Progenitor cell of endocrine pancreas (in vitro differentiated cells): Measurements from ENCODE around the gene ACOT12. TPM values are rescaled to one million over a fixed set of nuclear protein-coding genes. Genes with fewer than 3 reads are reported as not detected.
"Not testable (repeated sequence)": the region's sequence is repeated elsewhere in the genome, so short reads cannot be mapped to it uniquely, and the experiment has no call there.

Source experiments
- DNase-seq: peaks from one replicate; pipeline ENCODE4 v3.0.0; 2021; ENCODE audit warnings: low spot score; ENCODE audit not compliant: unreplicated experiment
- H3K27ac Mint-ChIP-seq: 2 replicates; pipeline ENCODE4 v1.8.0; 2021; ENCODE audit warnings: mild to moderate bottlenecking, moderate library complexity, mixed read lengths
- H3K27me3 Mint-ChIP-seq: 2 replicates; pipeline ENCODE4 v1.8.0; 2021; ENCODE audit warnings: mixed read lengths
- H3K36me3 Mint-ChIP-seq: 2 replicates; pipeline ENCODE4 v1.8.0; 2022; ENCODE audit warnings: mixed read lengths; ENCODE audit not compliant: insufficient read depth
- H3K4me1 Mint-ChIP-seq: 2 replicates; pipeline ENCODE4 v1.8.0; 2021; ENCODE audit warnings: low read depth, mixed read lengths
- H3K4me3 Mint-ChIP-seq: 2 replicates; pipeline ENCODE4 v1.8.0; 2021; ENCODE audit warnings: low read depth, mild to moderate bottlenecking, moderate library complexity, mixed read lengths
- H3K9me3 Mint-ChIP-seq: 2 replicates; pipeline ENCODE4 v1.8.0; 2021; ENCODE audit warnings: low read depth, mixed read lengths
- total RNA-seq: library from RNA; stranded (reverse); gene quantifications from 2 replicates; pipeline ENCODE4 v1.2.1, GENCODE V29; 2021
- TF ChIP-seq, protein P1 (sequence below): fragments of 200-600 bp; sonication (generic); IDR thresholded peaks from one replicate; pipeline ENCODE4 v1.5.0; 2021; ENCODE audit warnings: antibody characterized with exemption, mild to moderate bottlenecking; ENCODE audit not compliant: unreplicated experiment

Gene ACOT12
- total RNA-seq, 1 donor from 2014 or later, result not detected

GRCh38 chr5:81409361-81409760 lies 15.4 kb upstream of the ACOT12 start:
- peaks cover 23% of the 10 kb centered on the region for H3K4me1 Mint-ChIP-seq
- TF ChIP-seq, protein P1, sequence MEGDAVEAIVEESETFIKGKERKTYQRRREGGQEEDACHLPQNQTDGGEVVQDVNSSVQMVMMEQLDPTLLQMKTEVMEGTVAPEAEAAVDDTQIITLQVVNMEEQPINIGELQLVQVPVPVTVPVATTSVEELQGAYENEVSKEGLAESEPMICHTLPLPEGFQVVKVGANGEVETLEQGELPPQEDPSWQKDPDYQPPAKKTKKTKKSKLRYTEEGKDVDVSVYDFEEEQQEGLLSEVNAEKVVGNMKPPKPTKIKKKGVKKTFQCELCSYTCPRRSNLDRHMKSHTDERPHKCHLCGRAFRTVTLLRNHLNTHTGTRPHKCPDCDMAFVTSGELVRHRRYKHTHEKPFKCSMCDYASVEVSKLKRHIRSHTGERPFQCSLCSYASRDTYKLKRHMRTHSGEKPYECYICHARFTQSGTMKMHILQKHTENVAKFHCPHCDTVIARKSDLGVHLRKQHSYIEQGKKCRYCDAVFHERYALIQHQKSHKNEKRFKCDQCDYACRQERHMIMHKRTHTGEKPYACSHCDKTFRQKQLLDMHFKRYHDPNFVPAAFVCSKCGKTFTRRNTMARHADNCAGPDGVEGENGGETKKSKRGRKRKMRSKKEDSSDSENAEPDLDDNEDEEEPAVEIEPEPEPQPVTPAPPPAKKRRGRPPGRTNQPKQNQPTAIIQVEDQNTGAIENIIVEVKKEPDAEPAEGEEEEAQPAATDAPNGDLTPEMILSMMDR, result no peak

GRCh38 chr5:81408496-81408895 lies 14.6 kb upstream of the ACOT12 start:
- H3K36me3 Mint-ChIP-seq, result no peaks in the 10 kb centered on the region
- DNase-seq, result no peak
- no peaks in the 10 kb centered on the region for H3K9me3 Mint-ChIP-seq
- no peak overlapping the region for H3K4me3 Mint-ChIP-seq
- peaks cover 23% of the 10 kb centered on the region for H3K4me1 Mint-ChIP-seq
- TF ChIP-seq, protein P1, result no peak
- no peak overlapping the region for H3K27ac Mint-ChIP-seq
- no peaks in the 10 kb centered on the region for H3K27me3 Mint-ChIP-seq

More at GRCh38 chr5:81409361-81409760, 15.4 kb upstream of the ACOT12 start:
- no peaks in the 10 kb centered on the region for H3K9me3 Mint-ChIP-seq
- no peaks in the 10 kb centered on the region for H3K36me3 Mint-ChIP-seq
- no peak overlapping the region for H3K27ac Mint-ChIP-seq
- no peaks in the 10 kb centered on the region for H3K27me3 Mint-ChIP-seq
- DNase-seq, result no peak
- H3K4me3 Mint-ChIP-seq, result no peak overlapping the region

DNA sequence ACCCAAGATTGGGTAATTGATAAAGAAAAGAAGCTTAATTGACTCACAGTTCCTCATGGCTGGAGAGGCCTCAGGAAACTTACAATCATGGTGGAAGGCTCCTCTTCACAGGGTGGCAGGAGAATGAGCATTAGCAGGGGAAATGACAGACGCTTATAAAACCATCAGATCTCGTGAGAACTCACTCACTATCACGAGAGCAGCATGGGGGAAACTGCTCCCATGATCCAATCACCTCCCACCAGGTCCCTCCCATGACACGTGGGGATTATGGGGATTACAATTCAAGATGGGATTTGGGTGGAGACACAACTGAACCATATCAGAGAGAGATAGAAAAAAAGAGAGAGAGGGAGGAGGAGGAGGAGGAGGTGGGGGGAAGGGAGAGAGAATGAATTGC lies 13.9 kb upstream of the ACOT12 start:
- not testable (repeated sequence) for H3K9me3 Mint-ChIP-seq, H3K27ac Mint-ChIP-seq, DNase-seq, H3K27me3 Mint-ChIP-seq, H3K36me3 Mint-ChIP-seq, H3K4me3 Mint-ChIP-seq
- H3K4me1 Mint-ChIP-seq, result peaks cover 23% of the 10 kb centered on the region

GRCh38 chr5:81405126-81405891 lies 11.4 kb upstream of the ACOT12 start:
- Mint-ChIP-seq H3K27me3 (no peaks in the 10 kb centered on the region), H3K36me3 (no peaks in the 10 kb centered on the region), H3K9me3 (no peaks in the 10 kb centered on the region), H3K4me1 (peaks cover 23% of the 10 kb centered on the region), H3K27ac (no peak overlapping the region), H3K4me3 (no peak overlapping the region)
- TF ChIP-seq, protein P1, result no peak
- DNase-seq, result no peak

DNA sequence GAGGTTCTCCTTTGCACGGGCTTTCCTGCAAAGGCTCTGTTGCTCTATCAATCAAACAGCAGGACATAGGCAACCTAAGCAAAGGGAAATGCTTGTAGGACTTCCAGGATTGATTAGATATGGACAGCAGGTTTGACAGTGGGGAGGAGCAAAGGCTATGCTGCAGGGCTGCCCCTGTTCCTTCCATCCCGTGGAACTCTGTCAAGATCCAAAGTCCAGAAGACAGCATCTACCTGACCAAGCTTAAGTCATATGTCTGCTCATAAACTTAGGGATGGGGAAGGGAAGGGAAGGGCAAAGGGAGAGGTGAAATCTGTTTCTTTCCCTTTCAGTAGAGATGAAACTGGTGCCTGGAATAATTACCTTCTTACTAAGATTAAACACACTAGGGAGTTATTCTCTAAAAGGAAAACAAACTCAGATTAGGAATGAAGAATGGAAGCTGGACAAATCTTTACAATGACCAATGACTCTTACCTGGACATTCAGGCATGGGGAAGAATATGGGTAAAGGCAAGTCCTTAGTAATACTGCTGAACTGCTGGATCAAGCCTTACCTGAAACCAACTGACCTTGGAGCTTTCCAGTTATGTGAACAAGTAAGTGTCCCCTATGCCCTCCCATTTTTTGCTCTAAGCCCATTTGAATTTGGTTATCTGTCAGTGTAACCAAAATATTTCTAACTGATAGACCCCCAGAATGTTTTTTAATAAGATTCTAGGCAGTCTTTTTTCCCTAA lies 8.4 kb upstream of the ACOT12 start:
- Mint-ChIP-seq H3K4me1 (peaks cover 4% of the 10 kb centered on the region), H3K27me3 (peaks cover under 1% of the 10 kb centered on the region), H3K36me3 (no peaks in the 10 kb centered on the region), H3K4me3 (no peak overlapping the region), H3K9me3 (no peaks in the 10 kb centered on the region), H3K27ac (no peak overlapping the region)
- TF ChIP-seq, protein P1, result no peak
- no peak for DNase-seq

GRCh38 chr5:81401266-81401665 lies 7.3 kb upstream of the ACOT12 start:
- H3K36me3 Mint-ChIP-seq, result no peaks in the 10 kb centered on the region
- H3K27me3 Mint-ChIP-seq, result peaks cover 8% of the 10 kb centered on the region
- no peaks in the 10 kb centered on the region for H3K4me1 Mint-ChIP-seq
- H3K27ac Mint-ChIP-seq, result no peak overlapping the region
- no peak overlapping the region for H3K4me3 Mint-ChIP-seq
- TF ChIP-seq, protein P1, result no peak
- no peak for DNase-seq
- H3K9me3 Mint-ChIP-seq, result no peaks in the 10 kb centered on the region
